H9 (cell line): ENCODE measurements around the gene OSBPL8. TPM values are rescaled to one million over a fixed set of nuclear protein-coding genes. Genes with fewer than 3 reads are reported as not detected.

Source experiments
- DNase-seq: peaks from one replicate; pipeline ENCODE4 v3.0.0-alpha.2; 2017
- H2AFZ ChIP-seq: one replicate; pipeline ENCODE4 v1.6.1; 2013; ENCODE audit warnings: mild to moderate bottlenecking, low read length, control low read depth, moderate library complexity
- H2AK5ac ChIP-seq: 2 replicates; pipeline ENCODE4 v1.6.1; 2013; ENCODE audit warnings: low read length, control low read depth, mixed read lengths; ENCODE audit not compliant: insufficient read length
- H2BK120ac ChIP-seq: one replicate; pipeline ENCODE4 v1.6.1; 2013; ENCODE audit warnings: low read depth, mild to moderate bottlenecking, low read length, control low read depth, inconsistent platforms; ENCODE audit not compliant: poor library complexity, severe bottlenecking
- H2BK12ac ChIP-seq: 2 replicates; pipeline ENCODE4 v1.6.1; 2013; ENCODE audit warnings: low read length, control low read depth, mixed read lengths, low read depth; ENCODE audit not compliant: insufficient read length
- H2BK15ac ChIP-seq: 2 replicates; pipeline ENCODE4 v1.6.1; 2013; ENCODE audit warnings: low read depth, low read length, control low read depth
- H2BK20ac ChIP-seq: one replicate; pipeline ENCODE4 v1.6.1; 2013; ENCODE audit warnings: low read depth, mild to moderate bottlenecking, low read length, control low read depth, inconsistent platforms; ENCODE audit not compliant: poor library complexity, severe bottlenecking
- H2BK5ac ChIP-seq: 2 replicates; pipeline ENCODE4 v1.6.1; 2013; ENCODE audit warnings: low read length, control low read depth, mixed read lengths; ENCODE audit not compliant: insufficient read length
- H3K14ac ChIP-seq: 2 replicates; pipeline ENCODE4 v1.6.1; 2013; ENCODE audit warnings: low read length, control low read depth; ENCODE audit not compliant: insufficient read depth
- H3K18ac ChIP-seq: 2 replicates; pipeline ENCODE4 v1.6.1; 2013; ENCODE audit warnings: low read depth, mild to moderate bottlenecking, mixed read lengths, low read length, control low read depth; ENCODE audit not compliant: insufficient read length
- H3K23ac ChIP-seq: 2 replicates; pipeline ENCODE4 v1.6.1; 2013; ENCODE audit warnings: low read length, control low read depth, mixed read lengths, low read depth; ENCODE audit not compliant: insufficient read length
- H3K23me2 ChIP-seq: 2 replicates; pipeline ENCODE4 v1.6.1; 2013; ENCODE audit warnings: low read depth, mild to moderate bottlenecking, mixed read lengths, low read length, control low read depth; ENCODE audit not compliant: insufficient read length, poor library complexity, severe bottlenecking
- H3K27ac ChIP-seq: 2 replicates; pipeline ENCODE4 v1.5.1; 2013; ENCODE audit warnings: low read length, control low read depth, mixed read lengths, low read depth; ENCODE audit not compliant: insufficient read length
- H3K27me3 ChIP-seq: 2 replicates; pipeline ENCODE4 v1.6.1; 2013; ENCODE audit warnings: low read length, control low read depth, inconsistent platforms; ENCODE audit not compliant: insufficient read depth
- H3K4ac ChIP-seq: 2 replicates; pipeline ENCODE4 v1.6.1; 2013; ENCODE audit warnings: low read depth, mild to moderate bottlenecking, control low read depth, inconsistent platforms, low read length, moderate library complexity
- H3K4me1 ChIP-seq: 2 replicates; pipeline ENCODE4 v1.6.1; 2013; ENCODE audit warnings: low read length, control low read depth, inconsistent platforms; ENCODE audit not compliant: insufficient read depth
- H3K4me2 ChIP-seq: 2 replicates; pipeline ENCODE4 v1.6.1; 2013; ENCODE audit warnings: low read length, control low read depth, mixed read lengths; ENCODE audit not compliant: insufficient read length, insufficient read depth
- H3K56ac ChIP-seq: 2 replicates; pipeline ENCODE4 v1.6.1; 2013; ENCODE audit warnings: low read depth, mild to moderate bottlenecking, mixed read lengths, low read length, control low read depth; ENCODE audit not compliant: insufficient read length
- H3K79me1 ChIP-seq: 2 replicates; pipeline ENCODE4 v1.6.1; 2013; ENCODE audit warnings: low read depth, mild to moderate bottlenecking, moderate library complexity, low read length, control low read depth, inconsistent platforms; ENCODE audit not compliant: insufficient read depth, poor library complexity, severe bottlenecking
- H3K79me2 ChIP-seq: 2 replicates; pipeline ENCODE4 v1.6.1; 2013; ENCODE audit warnings: low read length, control low read depth, inconsistent platforms; ENCODE audit not compliant: insufficient read depth
- H3K9ac ChIP-seq: 2 replicates; pipeline ENCODE4 v1.6.1; 2013; ENCODE audit warnings: low read length, control low read depth, mixed read lengths; ENCODE audit not compliant: insufficient read length; ENCODE audit errors: extremely low read depth
- H3K9me3 ChIP-seq: one replicate; pipeline ENCODE4 v1.6.1; 2013; ENCODE audit warnings: low read depth, low read length, inconsistent platforms; ENCODE audit not compliant: control insufficient read depth
- H3T11ph ChIP-seq: one replicate; pipeline ENCODE4 v1.6.1; 2013; ENCODE audit warnings: mild to moderate bottlenecking, low read length, control low read depth, inconsistent platforms
- H4K20me1 ChIP-seq: one replicate; pipeline ENCODE4 v1.6.1; 2013; ENCODE audit not compliant: control insufficient read depth, insufficient read length, insufficient read depth
- H4K5ac ChIP-seq: 2 replicates; pipeline ENCODE4 v1.6.1; 2013; ENCODE audit warnings: low read depth, mild to moderate bottlenecking, mixed read lengths, low read length, control low read depth; ENCODE audit not compliant: insufficient read length
- H4K8ac ChIP-seq: replicated peaks from 2 replicates; pipeline ENCODE4 v1.6.1; 2013; ENCODE audit warnings: low read length, control low read depth, mixed read lengths, low read depth; ENCODE audit not compliant: insufficient read length
- H4K91ac ChIP-seq: 2 replicates; pipeline ENCODE4 v1.6.1; 2013; ENCODE audit warnings: low read depth, mild to moderate bottlenecking, moderate library complexity, mixed read lengths, low read length, control low read depth; ENCODE audit not compliant: insufficient read length
- H3K27ac Mint-ChIP-seq, 3 experiments: 2 replicates in 2 of 3; 3 replicates in 1 of 3; pipeline ENCODE4 v1.8.0; 2020 to 2021; ENCODE audit warnings: mixed read lengths in 3 of 3, mild to moderate bottlenecking in 1 of 3, moderate library complexity in 1 of 3
- H3K27me3 Mint-ChIP-seq: 2 replicates; pipeline ENCODE4 v1.8.0; 2021; ENCODE audit warnings: low read depth, mild to moderate bottlenecking, moderate library complexity, mixed read lengths
- H3K36me3 Mint-ChIP-seq, 3 experiments: 2 replicates in 2 of 3; 3 replicates in 1 of 3; pipeline ENCODE4 v1.8.0; 2020 to 2021; ENCODE audit warnings: low read depth in 3 of 3, mixed read lengths in 3 of 3; ENCODE audit not compliant: insufficient read depth in 1 of 3
- H3K4me1 Mint-ChIP-seq, 2 experiments: 2 replicates each; pipeline ENCODE4 v1.8.0; 2020; ENCODE audit warnings: mixed read lengths in 2 of 2
- H3K4me3 Mint-ChIP-seq, 2 experiments: 2 replicates in 1 of 2; 3 replicates in 1 of 2; pipeline ENCODE4 v1.8.0; 2020 to 2021; ENCODE audit warnings: mild to moderate bottlenecking in 2 of 2, mixed read lengths in 2 of 2, moderate library complexity in 1 of 2
- H3K9me3 Mint-ChIP-seq, 2 experiments: 2 replicates in 1 of 2; 3 replicates in 1 of 2; pipeline ENCODE4 v1.8.0; 2020; ENCODE audit warnings: mild to moderate bottlenecking in 2 of 2, mixed read lengths in 2 of 2, moderate library complexity in 1 of 2
- WGBS: extraction: QIAGEN DNeasy Blood & Tissue Kit; methylation state at CpG from one replicate; pipeline ENCODE4 v1.1.7; 2013; ENCODE audit warnings: missing lambda C conversion rate, low lambda C conversion rate, mixed read lengths; ENCODE audit not compliant: insufficient read length; ENCODE audit errors: extremely low coverage; 5-methylcytosine and 5-hydroxymethylcytosine counted together
- total RNA-seq: library from RNA; stranded (reverse); gene quantifications from 2 replicates; pipeline ENCODE4 v1.2.1, GENCODE V29; 2021
- TF ChIP-seq, protein P1 (sequence below): fragments of 200-600 bp; sonication (generic); conservative IDR thresholded peaks from 3 replicates; pipeline ENCODE4 v1.8.0; 2021; ENCODE audit warnings: antibody characterized with exemption, mild to moderate bottlenecking

OSBPL8 gene
- total RNA-seq, 1 experiment from 2014 or later = 61.2 TPM

DNA sequence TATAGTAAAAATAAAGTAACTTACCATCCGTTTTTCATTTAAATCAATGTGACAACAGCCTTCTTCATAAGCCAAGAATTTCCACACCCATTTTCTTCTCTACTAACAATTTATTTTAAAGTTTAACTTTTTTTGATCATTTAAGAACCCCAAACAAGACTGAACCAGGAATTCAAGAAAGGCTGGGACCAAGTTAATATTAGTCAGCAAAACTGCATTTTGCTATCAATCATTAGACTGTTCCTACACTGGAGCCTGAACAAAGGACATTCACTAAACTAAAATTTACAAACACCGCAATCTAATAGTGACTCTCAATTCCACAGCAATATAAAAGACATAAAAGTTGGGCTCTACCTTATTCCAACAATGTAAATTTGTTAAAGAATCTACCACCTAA is 73.6 kb downstream of the OSBPL8 start:
- no CpG with 5 or more reads among the region's 2 CpGs for WGBS
- H2BK15ac ChIP-seq = no peak overlapping the region
- H2AK5ac ChIP-seq = no peak overlapping the region
- no peak overlapping the region for H3K18ac ChIP-seq
- H3K36me3 Mint-ChIP-seq = peaks cover 4 to 13% (median 12%) of the 10 kb centered on the region in 3 experiments; a peak in 6 of 7 replicates
- no peak overlapping the region for H3T11ph ChIP-seq
- H4K8ac ChIP-seq = no peak overlapping the region
- H3K27me3 Mint-ChIP-seq = no peaks in the 10 kb centered on the region
- H4K91ac ChIP-seq = no peak overlapping the region
- H3K56ac ChIP-seq = no peak overlapping the region
- H2BK120ac ChIP-seq = no peak overlapping the region
- no peak overlapping the region for H4K5ac ChIP-seq
- DNase-seq = no peak
- no peaks in the 10 kb centered on the region for H3K23me2 ChIP-seq
- no peak overlapping the region for H3K23ac ChIP-seq
- no peak overlapping the region for H3K4me3 Mint-ChIP-seq
- no peaks in the 10 kb centered on the region for H3K9me3 Mint-ChIP-seq
- H2BK20ac ChIP-seq = no peak overlapping the region
- H3K9me3 ChIP-seq = no peaks in the 10 kb centered on the region
- TF ChIP-seq, protein P1, sequence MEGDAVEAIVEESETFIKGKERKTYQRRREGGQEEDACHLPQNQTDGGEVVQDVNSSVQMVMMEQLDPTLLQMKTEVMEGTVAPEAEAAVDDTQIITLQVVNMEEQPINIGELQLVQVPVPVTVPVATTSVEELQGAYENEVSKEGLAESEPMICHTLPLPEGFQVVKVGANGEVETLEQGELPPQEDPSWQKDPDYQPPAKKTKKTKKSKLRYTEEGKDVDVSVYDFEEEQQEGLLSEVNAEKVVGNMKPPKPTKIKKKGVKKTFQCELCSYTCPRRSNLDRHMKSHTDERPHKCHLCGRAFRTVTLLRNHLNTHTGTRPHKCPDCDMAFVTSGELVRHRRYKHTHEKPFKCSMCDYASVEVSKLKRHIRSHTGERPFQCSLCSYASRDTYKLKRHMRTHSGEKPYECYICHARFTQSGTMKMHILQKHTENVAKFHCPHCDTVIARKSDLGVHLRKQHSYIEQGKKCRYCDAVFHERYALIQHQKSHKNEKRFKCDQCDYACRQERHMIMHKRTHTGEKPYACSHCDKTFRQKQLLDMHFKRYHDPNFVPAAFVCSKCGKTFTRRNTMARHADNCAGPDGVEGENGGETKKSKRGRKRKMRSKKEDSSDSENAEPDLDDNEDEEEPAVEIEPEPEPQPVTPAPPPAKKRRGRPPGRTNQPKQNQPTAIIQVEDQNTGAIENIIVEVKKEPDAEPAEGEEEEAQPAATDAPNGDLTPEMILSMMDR = no peak
- H3K79me1 ChIP-seq = peaks cover 3% of the 10 kb centered on the region
- H2BK5ac ChIP-seq = no peak overlapping the region
- H3K4me1 Mint-ChIP-seq = no peaks in the 10 kb centered on the region
- H2BK12ac ChIP-seq = no peak overlapping the region
- no peak overlapping the region for H2AFZ ChIP-seq
- H3K4me2 ChIP-seq = no peak overlapping the region
- no peaks in the 10 kb centered on the region for H3K4me1 ChIP-seq
- no peaks in the 10 kb centered on the region for H4K20me1 ChIP-seq
- no peak overlapping the region for H3K27ac Mint-ChIP-seq
- H3K79me2 ChIP-seq = no peaks in the 10 kb centered on the region; the same call in 1 of the 2 replicates
- no peaks in the 10 kb centered on the region for H3K27me3 ChIP-seq
- H3K4ac ChIP-seq = no peak overlapping the region
- H3K27ac ChIP-seq = no peak overlapping the region
- H3K14ac ChIP-seq = no peak overlapping the region
- H3K9ac ChIP-seq = no peak overlapping the region
